HG03354 (cell line): ENCODE results near the gene LAMC3.
"Not testable (repeated sequence)": the region's sequence is repeated elsewhere in the genome, so short reads cannot be mapped to it uniquely, and the experiment has no call there.

Experiments
- ATAC-seq: cut with Tn5 transposase; IDR thresholded peaks from one replicate; pipeline ENCODE4 v1.9.1; 2021; ENCODE audit warnings: mild to moderate bottlenecking; ENCODE audit not compliant: unreplicated experiment, poor library complexity, severe bottlenecking

The LAMC3 gene

DNA sequence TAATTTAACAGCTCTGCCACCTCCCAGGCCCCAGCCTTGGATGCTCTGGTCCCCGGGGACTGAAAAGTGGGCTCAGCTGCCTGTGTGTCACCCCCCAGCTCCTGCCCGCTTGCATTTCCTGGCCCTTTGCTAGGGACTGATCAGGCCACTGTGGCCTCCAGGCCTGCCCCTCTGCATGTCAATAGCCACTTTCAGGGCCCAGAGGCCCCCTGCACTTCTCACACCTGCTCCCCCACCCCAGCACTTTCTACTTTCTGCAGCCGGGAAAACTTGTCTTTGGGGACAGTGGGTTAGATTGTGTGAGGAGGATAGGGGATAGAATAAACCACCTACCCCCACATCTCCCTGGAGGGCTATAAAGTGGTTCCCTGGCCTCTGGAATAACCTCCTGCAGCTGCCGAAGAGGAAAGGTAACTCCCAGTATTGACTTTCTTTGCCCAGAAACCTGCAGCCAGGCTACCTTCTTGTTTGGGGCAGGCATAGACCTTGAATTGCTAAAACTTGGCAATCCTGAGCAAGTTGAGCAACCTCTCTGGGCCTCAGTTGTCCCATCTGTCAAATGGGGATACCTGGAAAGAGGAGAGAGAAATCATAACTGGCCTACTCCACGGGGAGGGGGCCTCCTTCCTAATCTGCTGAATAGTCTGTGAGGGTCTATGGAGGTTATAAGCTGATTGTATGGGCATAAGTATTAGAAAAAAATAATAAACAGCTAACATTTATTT lies 95.2 kb downstream of the LAMC3 start:
- no peak for ATAC-seq

DNA sequence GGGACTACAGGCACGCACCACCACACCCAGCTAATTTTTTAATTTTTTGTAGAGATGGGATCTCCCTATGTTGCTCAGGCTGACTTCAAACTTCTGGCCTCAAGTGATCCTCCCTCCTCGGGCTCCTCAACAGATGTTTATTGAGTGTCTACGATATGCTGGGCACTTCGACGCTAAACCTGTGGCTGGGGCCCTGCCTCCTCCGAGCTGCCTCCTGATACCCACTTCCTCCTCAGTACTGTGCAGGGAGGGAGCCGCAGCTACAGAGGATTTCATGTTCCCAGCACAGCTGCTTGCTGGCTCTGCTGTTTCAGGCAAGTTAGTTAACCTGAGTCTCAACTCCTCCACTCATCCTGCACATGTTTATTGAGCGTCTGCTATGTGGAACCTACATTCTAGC lies 97.0 kb downstream of the LAMC3 start:
- ATAC-seq: no peak

DNA sequence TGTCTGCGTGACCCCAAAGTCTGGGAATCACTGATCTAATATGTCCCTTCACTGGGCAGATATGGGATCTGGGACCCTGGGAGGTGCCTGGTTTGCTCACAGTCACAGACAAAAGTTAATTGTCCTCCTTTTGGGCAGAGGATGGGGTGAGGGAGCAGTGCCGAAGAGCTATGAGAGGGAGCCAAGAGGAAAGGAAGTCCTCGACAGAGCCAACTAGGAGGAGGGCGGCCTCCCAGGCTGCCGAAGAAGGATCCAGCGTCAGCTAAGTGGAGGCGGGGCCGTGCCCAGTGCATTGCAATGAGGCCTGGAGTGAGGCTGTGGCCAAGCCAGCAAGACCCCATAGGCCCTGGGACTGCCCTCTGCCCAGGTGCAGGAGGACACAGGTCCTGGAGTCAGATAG lies 98.8 kb downstream of the LAMC3 start:
- no peak for ATAC-seq

DNA sequence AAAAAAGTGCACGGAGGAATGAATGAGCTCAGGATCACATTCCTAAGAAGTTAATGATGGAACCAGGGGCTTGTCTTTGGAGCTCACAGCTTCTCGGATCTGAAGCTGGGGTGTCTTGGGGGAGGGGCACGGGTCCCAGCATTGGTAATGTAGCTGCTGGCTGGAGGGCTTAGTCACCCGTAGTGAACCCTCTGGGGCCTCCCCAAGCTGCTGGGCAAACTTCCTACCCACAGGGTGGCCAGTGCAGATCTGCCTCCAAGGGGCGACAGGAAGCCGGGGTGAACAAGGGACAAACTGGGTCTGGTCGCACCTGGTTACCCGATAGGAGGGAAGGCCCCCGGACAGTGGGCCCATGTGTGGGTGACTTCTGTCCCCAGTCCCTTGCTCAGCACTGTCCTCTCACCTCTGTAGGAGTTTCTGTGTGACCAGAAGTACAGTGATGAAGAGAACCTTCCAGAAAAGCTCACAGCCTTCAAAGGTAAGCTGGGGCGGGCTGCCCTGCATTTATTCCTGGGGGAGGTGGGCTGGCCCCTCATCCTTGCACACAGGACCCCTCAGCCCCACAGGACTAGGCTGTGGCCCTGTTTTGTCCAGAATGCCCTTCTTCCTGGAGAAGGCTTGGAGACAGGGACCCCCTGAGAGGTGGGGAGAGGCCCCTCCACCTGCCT lies 102.3 kb downstream of the LAMC3 start:
- no peak for ATAC-seq

DNA sequence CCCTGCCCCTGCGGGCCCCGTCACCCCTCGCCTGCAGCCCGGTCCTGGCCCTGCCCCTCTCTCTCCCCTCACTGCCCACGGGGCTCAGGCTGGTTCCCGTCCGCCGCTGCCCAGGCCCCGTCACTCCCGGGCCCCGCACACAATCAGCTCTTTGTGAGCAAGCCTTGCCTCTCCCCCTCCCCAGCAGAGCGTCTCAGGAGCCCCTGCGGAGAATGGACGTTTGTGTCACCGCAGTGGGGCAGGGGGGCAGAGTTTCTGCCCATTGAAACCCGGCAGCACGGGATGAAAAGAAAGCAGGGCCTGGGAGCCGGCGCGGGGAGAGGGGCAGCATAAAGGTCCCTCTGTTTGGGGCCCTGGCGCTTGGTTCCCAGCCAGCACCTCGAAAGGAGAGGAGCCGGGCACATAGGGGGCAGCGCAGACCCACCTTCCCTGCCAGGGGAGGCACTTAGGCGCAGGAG lies 102.9 kb downstream of the LAMC3 start:
- ATAC-seq: no peak

DNA sequence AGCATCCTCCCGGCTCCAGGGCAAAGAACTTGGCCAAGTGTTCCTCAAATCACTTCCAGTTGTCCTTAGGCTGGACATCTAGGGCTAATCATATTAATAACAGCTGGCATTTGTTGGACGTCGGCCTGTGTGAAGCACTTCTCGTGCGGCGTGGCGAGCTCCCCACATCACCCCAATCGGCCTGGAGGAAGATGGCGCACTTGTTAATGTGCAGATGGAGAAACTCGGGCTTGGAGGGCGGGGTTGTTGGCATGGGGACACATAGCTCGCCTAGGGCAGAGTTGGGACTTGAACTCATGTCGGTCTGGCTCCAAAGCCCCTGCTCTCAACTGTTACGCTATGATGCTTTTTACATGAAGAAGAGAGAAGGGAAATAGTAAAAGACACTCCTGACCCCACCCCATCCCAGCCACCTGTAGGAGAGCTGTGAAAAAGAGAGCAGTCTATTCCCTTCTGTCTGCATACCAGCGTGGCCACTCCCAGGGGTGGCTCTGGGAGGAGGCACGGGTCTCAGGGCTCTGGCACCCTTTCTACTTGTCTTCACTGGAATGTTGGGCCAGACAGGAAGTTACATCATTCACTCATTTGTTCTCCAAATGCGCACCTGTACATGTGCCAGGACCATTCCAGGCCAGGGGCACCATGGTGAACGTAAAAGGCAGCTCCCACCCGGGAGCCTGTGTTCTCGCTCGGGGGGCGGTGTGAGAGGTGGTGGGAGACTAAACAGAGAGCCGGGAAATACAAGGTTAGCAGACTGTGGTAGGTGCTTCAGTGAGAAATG lies 103.6 kb downstream of the LAMC3 start:
- ATAC-seq: no peak

DNA sequence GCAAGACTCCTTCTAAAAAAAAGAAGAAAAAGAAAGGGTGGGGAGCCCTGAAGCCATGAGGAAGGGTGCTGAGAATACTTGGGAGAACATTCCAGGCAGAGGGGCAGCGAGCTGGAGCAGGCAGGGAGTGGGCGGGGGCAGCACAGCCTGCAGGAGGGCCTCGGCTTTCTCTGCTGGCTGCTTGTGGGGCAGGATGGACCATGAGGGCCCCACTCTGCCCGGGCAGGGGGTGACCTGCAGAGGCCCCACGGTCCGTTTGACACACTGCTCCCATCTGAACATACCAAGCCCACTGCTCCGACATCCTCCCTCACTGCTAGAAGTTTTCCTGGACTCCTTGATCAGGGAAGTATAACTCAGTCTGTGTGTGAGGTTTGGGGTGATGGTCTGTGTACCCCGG lies 104.7 kb downstream of the LAMC3 start:
- ATAC-seq: no peak

DNA sequence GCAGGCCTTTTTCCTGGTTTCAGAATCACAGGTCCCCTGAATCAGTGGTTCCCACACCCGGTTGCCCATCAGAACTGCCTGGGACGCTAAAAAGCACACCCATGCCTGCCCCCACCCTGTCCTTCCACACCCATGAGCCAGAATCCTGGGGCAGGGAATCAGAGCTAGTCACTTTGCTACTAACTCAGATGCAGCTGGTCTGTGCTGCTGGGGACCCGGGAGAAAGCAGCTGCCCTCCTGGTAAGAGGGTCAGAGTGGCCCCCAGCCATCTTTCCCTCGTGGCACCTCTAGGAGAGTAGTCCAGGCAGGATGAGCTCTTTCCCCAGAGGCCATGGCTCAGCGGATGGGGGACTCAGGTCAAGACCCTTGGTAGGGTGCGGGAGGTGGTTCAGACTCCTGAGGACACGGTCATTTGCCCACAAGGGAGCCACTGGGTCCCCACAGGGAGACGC lies 105.1 kb downstream of the LAMC3 start:
- no peak for ATAC-seq

DNA sequence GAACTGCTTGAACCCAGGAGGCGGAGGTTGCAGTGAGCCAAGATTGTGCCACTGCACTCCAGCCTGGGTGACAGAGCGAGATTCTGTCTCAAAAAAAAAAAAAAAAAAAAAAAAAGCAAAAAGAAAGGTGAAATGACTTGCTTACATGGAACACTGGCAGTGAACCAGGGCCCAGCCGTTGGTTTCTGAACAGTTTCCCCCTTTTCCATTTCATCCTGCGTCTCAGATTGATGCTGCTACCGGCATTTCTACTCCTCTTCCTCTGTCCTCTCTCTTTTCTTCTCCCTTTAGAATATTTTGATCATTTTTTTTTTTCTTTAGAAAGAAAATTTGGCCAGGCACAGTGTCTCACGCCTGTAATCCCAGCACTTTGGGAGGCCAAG lies 106.4 kb downstream of the LAMC3 start:
- ATAC-seq: not testable (repeated sequence)

DNA sequence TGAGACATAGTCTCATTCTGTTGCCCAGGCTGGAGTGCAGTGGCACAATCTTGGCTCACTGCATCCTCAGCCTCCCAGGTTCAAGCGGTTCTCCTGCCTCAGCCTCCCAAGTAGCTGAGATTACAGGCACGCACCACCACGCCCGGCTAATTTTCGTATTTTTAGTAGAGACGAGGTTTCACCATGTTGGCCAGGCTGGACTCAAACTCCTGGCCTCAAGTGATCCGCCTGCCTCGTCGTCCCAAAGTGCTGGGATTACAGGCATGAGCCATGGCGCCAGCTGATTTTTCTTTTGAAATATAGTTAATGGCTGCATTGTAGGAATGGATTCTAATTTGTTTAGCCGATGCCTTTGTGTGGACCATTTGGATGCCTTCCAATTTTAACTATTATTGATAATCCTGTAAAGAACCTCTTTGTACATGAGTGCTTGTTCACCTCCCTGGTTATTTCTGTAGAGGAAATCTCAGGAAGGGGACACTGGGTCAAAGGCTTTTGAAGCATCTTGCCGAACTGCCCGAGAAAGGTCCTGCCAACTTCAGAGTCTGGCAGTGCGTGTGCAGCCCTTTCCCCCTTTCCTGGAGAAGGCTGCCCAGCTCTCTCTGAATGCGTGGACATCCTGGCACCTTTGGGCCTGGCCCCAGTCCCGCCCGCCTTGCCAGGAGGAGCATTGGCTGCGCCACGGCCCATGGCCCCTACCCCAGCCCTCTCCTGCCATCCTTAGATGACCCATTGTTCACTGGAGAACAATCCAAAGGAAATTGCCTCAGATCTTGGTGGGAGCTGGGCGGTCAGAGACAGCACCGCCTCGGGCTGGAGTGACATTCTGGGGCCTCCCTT lies 107.5 kb downstream of the LAMC3 start:
- no peak for ATAC-seq

DNA sequence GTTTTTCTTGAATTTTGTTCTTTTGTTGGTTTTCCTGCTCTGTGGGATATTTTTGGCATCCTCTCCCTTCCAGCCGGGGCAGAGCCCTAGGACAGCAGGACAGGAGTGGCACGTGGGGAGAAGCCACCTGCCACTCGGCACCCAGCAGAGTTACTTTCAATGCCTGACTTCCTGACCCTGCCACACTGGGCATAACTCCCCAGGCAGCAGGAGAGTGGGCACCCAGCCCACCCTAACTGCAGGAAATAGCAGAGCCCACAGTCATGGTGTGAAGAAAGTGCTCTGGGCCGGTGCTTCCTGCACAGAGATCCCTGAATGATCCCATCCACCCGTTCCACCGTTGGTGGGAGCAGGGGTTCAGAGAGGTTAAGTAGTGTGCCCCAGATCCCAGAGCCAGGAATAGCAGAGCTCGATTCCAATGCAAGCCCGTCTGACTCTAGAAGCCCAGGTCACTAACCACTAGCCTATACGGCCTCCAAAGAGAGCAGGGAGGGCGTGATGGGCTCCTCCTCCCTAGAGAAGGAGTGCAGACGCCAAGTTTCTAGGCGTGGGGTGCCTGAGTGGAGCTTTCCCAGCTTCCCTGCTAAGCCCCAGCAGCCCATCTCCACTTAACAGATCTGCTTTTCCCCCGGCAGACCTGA lies 108.3 kb downstream of the LAMC3 start:
- ATAC-seq: no peak

DNA sequence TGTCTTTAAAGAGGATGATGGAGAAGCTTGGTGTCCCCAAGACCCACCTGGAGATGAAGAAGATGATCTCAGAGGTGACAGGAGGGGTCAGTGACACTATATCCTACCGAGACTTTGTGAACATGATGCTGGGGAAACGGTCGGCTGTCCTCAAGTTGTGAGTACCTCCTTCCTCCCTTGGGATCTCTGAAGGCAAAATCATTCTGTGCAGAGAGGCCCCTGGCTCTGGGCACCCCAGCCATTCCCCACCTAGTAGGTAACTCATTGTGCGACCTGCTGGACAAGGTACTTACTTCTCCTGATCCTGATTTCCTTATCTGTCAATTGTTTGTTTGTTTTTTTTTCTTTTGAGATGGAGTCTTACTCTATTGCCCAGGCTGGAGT lies 108.8 kb downstream of the LAMC3 start:
- no peak for ATAC-seq

DNA sequence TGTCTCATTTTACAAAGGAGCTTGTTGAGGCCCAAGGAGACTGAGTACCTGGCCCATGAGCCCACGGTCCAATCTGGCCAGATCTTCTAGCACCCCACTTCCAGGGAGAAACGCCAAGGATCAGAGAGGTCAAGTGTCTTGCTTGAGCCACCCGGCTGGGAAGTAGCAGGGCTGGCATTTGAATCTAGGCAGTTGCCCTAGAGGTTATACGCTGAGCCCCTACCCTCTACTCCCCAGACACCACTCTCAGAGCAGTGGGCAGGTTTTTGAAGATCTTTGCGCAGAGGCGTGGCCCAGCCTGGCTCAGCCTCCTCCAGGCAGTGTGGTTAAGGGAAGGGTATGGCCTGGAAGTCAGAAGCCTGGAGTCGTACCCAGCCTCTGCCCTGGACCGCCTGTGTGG lies 110.6 kb downstream of the LAMC3 start:
- no peak for ATAC-seq

DNA sequence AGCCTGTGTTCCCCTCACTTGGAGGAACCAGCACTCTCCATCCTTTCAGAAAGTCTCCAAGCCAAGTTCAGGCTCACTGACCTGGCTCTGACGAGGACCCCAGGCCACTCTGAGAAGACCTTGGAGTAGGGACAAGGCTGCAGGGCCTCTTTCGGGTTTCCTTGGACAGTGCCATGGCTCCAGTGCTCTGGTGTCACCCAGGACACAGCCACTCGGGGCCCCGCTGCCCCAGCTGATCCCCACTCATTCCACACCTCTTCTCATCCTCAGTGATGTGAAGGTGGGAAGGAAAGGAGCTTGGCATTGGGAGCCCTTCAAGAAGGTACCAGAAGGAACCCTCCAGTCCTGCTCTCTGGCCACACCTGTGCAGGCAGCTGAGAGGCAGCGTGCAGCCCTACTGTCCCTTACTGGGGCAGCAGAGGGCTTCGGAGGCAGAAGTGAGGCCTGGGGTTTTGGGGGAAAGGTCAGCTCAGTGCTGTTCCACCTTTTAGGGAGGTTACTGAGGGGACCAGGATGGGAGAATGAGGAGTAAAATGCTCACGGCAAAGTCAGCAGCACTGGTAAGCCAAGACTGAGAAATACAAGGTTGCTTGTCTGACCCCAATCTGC lies 111.8 kb downstream of the LAMC3 start:
- no peak for ATAC-seq

DNA sequence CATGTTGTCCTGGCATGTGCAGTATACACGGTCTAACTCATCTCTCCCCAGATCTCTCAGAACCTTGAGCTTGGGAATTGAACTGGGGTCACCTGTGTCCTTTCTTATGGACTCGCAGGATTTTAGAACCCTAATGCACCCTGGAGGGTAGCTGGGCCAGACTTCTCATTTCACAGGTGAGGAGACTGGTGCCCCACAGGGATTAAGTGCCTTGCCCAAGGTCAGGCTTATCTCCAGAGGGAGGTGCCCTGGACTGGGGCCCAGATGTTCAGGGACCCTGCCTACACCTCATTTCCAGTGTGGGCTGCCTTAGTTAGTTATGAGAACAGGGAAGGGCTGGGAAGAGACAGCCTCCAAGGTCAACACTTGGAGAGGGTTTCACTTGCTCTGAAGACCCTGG lies 112.4 kb downstream of the LAMC3 start:
- ATAC-seq: no peak

DNA sequence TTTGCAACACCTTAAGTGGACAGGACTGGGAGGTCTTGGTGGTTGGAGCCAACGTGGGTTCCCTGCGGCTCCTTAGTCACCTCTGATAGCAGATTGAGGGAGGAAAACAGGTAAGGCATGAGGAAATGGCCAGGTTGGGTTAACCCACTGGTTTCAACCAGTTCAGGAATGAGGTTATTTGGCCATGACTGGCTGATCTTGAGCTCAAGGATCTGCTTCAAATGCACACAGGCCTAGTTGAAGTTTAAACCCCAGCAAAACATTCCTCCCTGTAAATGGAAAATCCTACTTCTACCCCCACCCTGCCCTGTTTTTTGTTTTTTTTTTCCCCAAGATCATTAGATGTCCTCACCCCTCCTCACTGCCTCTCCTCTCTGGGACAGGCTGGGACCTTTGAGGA lies 113.2 kb downstream of the LAMC3 start:
- no peak for ATAC-seq

DNA sequence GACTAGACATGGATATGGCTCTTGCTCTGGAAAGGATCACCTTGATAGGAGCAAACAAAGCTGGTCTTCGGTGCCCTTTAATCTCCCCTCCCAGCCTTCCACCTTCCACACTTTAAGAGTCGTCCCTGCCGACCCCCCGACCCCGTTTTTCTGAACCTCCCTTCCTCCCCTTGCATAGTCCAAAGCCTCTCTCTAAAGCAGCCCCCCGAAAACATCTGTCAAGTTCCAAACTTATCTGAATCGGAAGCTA lies 116.0 kb downstream of the LAMC3 start:
- ATAC-seq: no peak

DNA sequence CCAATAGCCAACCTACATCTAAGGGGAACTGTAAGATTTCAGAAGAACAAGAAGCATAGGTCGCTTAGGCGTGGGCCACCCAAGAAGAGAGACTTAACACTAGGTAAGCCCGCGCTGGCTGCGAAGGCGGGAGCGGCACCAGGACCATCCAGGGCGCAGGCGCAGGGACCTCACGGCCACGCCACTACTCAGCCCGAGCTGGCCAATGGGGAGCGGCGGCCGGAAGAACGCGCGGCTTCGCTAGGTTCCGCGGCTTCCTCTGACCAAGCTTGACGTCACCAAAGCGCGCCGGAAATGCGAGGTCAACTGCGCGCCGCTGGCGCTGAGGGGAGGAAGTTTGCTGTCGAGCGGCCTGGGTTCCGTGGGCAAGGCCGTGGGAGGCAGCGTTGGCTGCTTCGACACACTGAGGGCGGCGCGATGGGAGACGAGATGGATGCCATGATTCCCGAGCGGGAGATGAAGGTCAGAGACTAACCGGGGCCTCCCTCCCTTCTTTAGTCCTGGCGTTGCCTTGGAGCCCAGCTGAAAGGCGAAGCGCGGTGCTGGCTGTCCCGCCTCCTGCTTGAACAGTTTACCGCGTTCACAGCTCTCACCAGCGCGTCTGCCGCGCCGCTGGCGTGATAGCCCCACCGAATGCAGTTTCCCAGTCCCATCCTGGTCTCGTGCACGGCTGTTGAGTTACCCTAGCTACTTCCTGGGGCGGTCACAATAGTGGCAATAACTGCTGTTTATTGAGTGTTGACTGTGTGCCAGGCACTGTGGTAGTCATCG lies 116.5 kb downstream of the LAMC3 start, which contains the start of gene NUP214:
Gene NUP214, plus strand, starts transcription at position 299 of the 771 bp plus-strand sequence. Its CDS starts 119 bp downstream, at position 418.
- peak; percentile 97 for ATAC-seq

DNA sequence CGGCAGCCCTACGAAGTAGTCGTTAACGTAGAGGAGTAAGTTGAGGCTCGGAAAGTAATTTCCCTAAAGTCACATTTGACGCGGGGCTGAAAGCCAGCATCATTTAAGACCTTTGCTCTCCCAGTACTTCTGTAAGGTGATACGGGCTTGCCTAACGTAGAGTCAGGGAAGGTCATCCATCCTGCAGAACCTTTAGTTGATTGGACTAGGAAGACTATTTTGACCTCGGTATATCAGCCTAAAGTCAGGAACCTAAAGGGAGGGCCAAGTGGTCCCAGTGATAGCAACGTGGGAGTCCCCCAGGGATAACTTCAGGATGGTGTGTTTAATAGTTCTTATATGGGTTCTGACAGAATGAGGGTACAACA lies 117.1 kb downstream of the LAMC3 start:
- ATAC-seq: no peak
